CD4-positive, alpha-beta memory T cell (primary cell): ENCODE measurements around the gene CYSLTR2. TPM values are rescaled to one million over a fixed set of nuclear protein-coding genes. Genes with fewer than 3 reads are reported as not detected.
"Not testable (repeated sequence)": the region's sequence is repeated elsewhere in the genome, so short reads cannot be mapped to it uniquely, and the experiment has no call there.

Experiments used
- CTCF ChIA-PET: fragments of 350-600 bp; sonication (Branson Sonifier 250); formaldehyde crosslinking; loops from one replicate; lab custom pipeline; 2021; ENCODE audit warnings: inconsistent platforms; ENCODE audit not compliant: partially characterized antibody; lab: Charles Lee
- POLR2A ChIA-PET: fragments of 350-600 bp; sonication (Branson Sonifier 250); formaldehyde crosslinking; loops from one replicate; lab custom pipeline; 2021; ENCODE audit not compliant: partially characterized antibody; lab: Charles Lee
- DNase-seq, 5 donors: peaks; one replicate each; pipeline versions ENCODE4 v3.0.0 to v3.0.0-alpha.2; 2020 to 2022; ENCODE audit warnings: mixed read lengths in 1 of 5
- H3K27ac ChIP-seq: one replicate; pipeline ENCODE4 v1.7.0; 2013; ENCODE audit warnings: low read depth, low read length
- H3K27me3 ChIP-seq: 2 replicates; pipeline ENCODE4 v1.7.0; 2013; ENCODE audit warnings: mild to moderate bottlenecking, low read length, moderate library complexity; ENCODE audit not compliant: insufficient read depth
- H3K36me3 ChIP-seq: 2 replicates; pipeline ENCODE4 v1.7.0; 2013; ENCODE audit warnings: mild to moderate bottlenecking, low read length, moderate library complexity; ENCODE audit not compliant: insufficient read depth
- H3K4me1 ChIP-seq: 2 replicates; pipeline ENCODE4 v1.7.0; 2013; ENCODE audit warnings: mild to moderate bottlenecking, low read length, moderate library complexity; ENCODE audit not compliant: insufficient read depth
- H3K4me3 ChIP-seq, 2 donors: one replicate each; pipeline ENCODE4 v1.7.0; 2013; ENCODE audit warnings: low read length in 2 of 2, mild to moderate bottlenecking in 1 of 2
- H3K9me3 ChIP-seq, 2 donors: one replicate each; pipeline ENCODE4 v1.7.0; 2013; ENCODE audit warnings: low read length in 2 of 2, control low read depth in 1 of 2; ENCODE audit not compliant: control insufficient read depth in 1 of 2
- H3K27ac Mint-ChIP-seq, 7 donors: one replicate each; pipeline ENCODE4 v1.8.0; 2020 to 2021; ENCODE audit warnings: mixed read lengths in 7 of 7, mild to moderate bottlenecking in 6 of 7, inconsistent platforms in 3 of 7, moderate library complexity in 3 of 7
- H3K27me3 Mint-ChIP-seq, 2 donors: one replicate each; pipeline ENCODE4 v1.8.0; 2020 to 2021; ENCODE audit warnings: mixed read lengths in 2 of 2
- H3K36me3 Mint-ChIP-seq, 2 donors: one replicate each; pipeline ENCODE4 v1.8.0; 2020 to 2021; ENCODE audit warnings: mixed read lengths in 2 of 2, inconsistent platforms in 1 of 2, mild to moderate bottlenecking in 1 of 2
- H3K4me1 Mint-ChIP-seq, 4 donors: one replicate each; pipeline ENCODE4 v1.8.0; 2020 to 2021; ENCODE audit warnings: mixed read lengths in 4 of 4, mild to moderate bottlenecking in 1 of 4
- H3K4me3 Mint-ChIP-seq, 8 donors: one replicate each; pipeline ENCODE4 v1.8.0; 2020 to 2021; ENCODE audit warnings: mixed read lengths in 8 of 8, mild to moderate bottlenecking in 7 of 8, moderate library complexity in 6 of 8, inconsistent platforms in 3 of 8
- H3K9me3 Mint-ChIP-seq, 8 donors: one replicate each; pipeline ENCODE4 v1.8.0; 2020 to 2021; ENCODE audit warnings: mixed read lengths in 8 of 8, mild to moderate bottlenecking in 5 of 8, inconsistent platforms in 3 of 8, moderate library complexity in 1 of 8
- intact Hi-C: fragments of 100-400 bp; cut with micrococcal nuclease; formaldehyde crosslinking; loops from one replicate; pipeline ENCODE4 v1.15.1; 2023
- polyA plus RNA-seq, 2 donors: library from polyadenylated mRNA; unstranded; fragments of 300-500 nt; fragmentation: Illumina TruSeq; gene quantifications; one replicate each; pipeline ENCODE4 v1.2.3, GENCODE V29; 2021
- total RNA-seq, 2 experiments: library from RNA; stranded (reverse); gene quantifications; one replicate each; pipeline ENCODE4 v1.2.3, GENCODE V29; 2021

CYSLTR2 gene
- total and polyA plus RNA-seq, 4 experiments from 2014 or later, result 0.68 to 3.7 (median 3.3) TPM

GRCh38 chr13:48662226-48662625 lies 8.5 kb downstream of the CYSLTR2 start:
- Histone ChIP-seq H3K27me3 (no peaks in the 10 kb centered on the region), H3K36me3 (no peaks in the 10 kb centered on the region), H3K9me3 (peaks cover 0 to 3% of the 10 kb centered on the region in 2 donors), H3K27ac (no peak overlapping the region), H3K4me3 (no peak overlapping the region), H3K4me1 (peaks cover 13% of the 10 kb centered on the region)
- peaks cover 14 to 36% (median 24%) of the 10 kb centered on the region in 4 donors for H3K4me1 Mint-ChIP-seq
- CTCF ChIA-PET, result no interaction called here
- H3K36me3 Mint-ChIP-seq, result peaks cover 31 to 34% of the 10 kb centered on the region in 2 donors
- peak overlapping the region in 1 of 8 donors; percentile 12 for H3K4me3 Mint-ChIP-seq
- peak overlapping the region in 1 of 7 donors; percentile 17 for H3K27ac Mint-ChIP-seq
- H3K9me3 Mint-ChIP-seq, result peaks cover 5 to 46% (median 41%) of the 10 kb centered on the region in 8 donors
- POLR2A ChIA-PET, result no interaction called here
- no peak for DNase-seq
- H3K27me3 Mint-ChIP-seq, result no peaks in the 10 kb centered on the region
- intact Hi-C loops, result no loop called here

- Mint-ChIP-seq H3K4me3 (peak overlapping the region in 1 of 8 donors; percentile 24), H3K9me3 (peaks cover 13 to 90% (median 81%) of the 10 kb centered on the region in 8 donors), H3K36me3 (peaks cover 42 to 65% of the 10 kb centered on the region in 2 donors)
These were observed 13.4 kb downstream of the CYSLTR2 start for GRCh38 chr13:48667136-48667535.

GRCh38 chr13:48671421-48671820 lies 17.7 kb downstream of the CYSLTR2 start:
- peaks cover 29 to 48% of the 10 kb centered on the region in 2 donors for H3K36me3 Mint-ChIP-seq
- H3K27ac Mint-ChIP-seq, POLR2A ChIA-PET, H3K4me3 ChIP-seq, H3K27me3 Mint-ChIP-seq, DNase-seq, CTCF ChIA-PET, H3K9me3 ChIP-seq, H3K4me3 Mint-ChIP-seq, H3K36me3 ChIP-seq, intact Hi-C loops, H3K27me3 ChIP-seq, H3K27ac ChIP-seq: not testable (repeated sequence)
- peaks cover 5 to 66% (median 53%) of the 10 kb centered on the region in 8 donors for H3K9me3 Mint-ChIP-seq
- peaks cover 10 to 25% (median 12%) of the 10 kb centered on the region in 4 donors for H3K4me1 Mint-ChIP-seq
- H3K4me1 ChIP-seq, result peaks cover 12% of the 10 kb centered on the region

More at GRCh38 chr13:48667136-48667535, 13.4 kb downstream of the CYSLTR2 start:
- Histone ChIP-seq H3K9me3 (peaks cover 0 to 9% of the 10 kb centered on the region in 2 donors), H3K4me1 (peaks cover 12% of the 10 kb centered on the region), H3K36me3 (no peaks in the 10 kb centered on the region), H3K27ac (no peak overlapping the region), H3K4me3 (no peak overlapping the region), H3K27me3 (no peaks in the 10 kb centered on the region)
- ChIA-PET POLR2A (no interaction called here), CTCF (no interaction called here)
- no peak overlapping the region for H3K27ac Mint-ChIP-seq
- peaks cover 11 to 24% (median 12%) of the 10 kb centered on the region in 4 donors for H3K4me1 Mint-ChIP-seq
- no peak for DNase-seq
- intact Hi-C loops, result no loop called here
- H3K27me3 Mint-ChIP-seq, result no peaks in the 10 kb centered on the region

- intact Hi-C loops, result no loop called here
- ChIA-PET CTCF (no interaction called here), POLR2A (interaction anchor here (0.6 kb wide), 1 partner anchor 357 kb away, joined by 3 read pairs; no protein-coding TSS in a partner anchor)
- Histone ChIP-seq H3K9me3 (peaks cover 0 to 3% of the 10 kb centered on the region in 2 donors), H3K4me1 (peaks cover 10% of the 10 kb centered on the region), H3K36me3 (no peaks in the 10 kb centered on the region), H3K27me3 (no peaks in the 10 kb centered on the region), H3K27ac (no peak overlapping the region), H3K4me3 (no peak overlapping the region)
- peaks cover 0 to 32% (median 29%) of the 10 kb centered on the region in 8 donors for H3K9me3 Mint-ChIP-seq
- DNase-seq, result no peak
- peaks cover 19 to 39% (median 20%) of the 10 kb centered on the region in 4 donors for H3K4me1 Mint-ChIP-seq
- no peaks in the 10 kb centered on the region for H3K27me3 Mint-ChIP-seq
- no peak overlapping the region for H3K27ac Mint-ChIP-seq
- H3K36me3 Mint-ChIP-seq, result peaks cover 20 to 26% of the 10 kb centered on the region in 2 donors
- H3K4me3 Mint-ChIP-seq, result no peak overlapping the region
These were observed 21.5 kb downstream of the CYSLTR2 start for GRCh38 chr13:48675247-48675646.

GRCh38 chr13:48678316-48678715 lies 24.6 kb downstream of the CYSLTR2 start:
- H3K4me1 Mint-ChIP-seq, result peaks cover 15 to 33% (median 19%) of the 10 kb centered on the region in 4 donors
- no peak for DNase-seq
- H3K36me3 Mint-ChIP-seq, result peaks cover 3 to 4% of the 10 kb centered on the region in 2 donors
- peaks cover 0 to 8% (median 2%) of the 10 kb centered on the region in 8 donors for H3K9me3 Mint-ChIP-seq
- Histone ChIP-seq H3K9me3 (no peaks in the 10 kb centered on the region), H3K27me3 (no peaks in the 10 kb centered on the region), H3K4me3 (no peak overlapping the region), H3K36me3 (no peaks in the 10 kb centered on the region), H3K27ac (no peak overlapping the region), H3K4me1 (peaks cover 10% of the 10 kb centered on the region)
- H3K27me3 Mint-ChIP-seq, result no peaks in the 10 kb centered on the region
- H3K27ac Mint-ChIP-seq, result peak overlapping the region in 2 of 7 donors; percentile 71 to 77
- peak overlapping the region in 3 of 8 donors; percentile 10 to 31 (median 15) for H3K4me3 Mint-ChIP-seq
- intact Hi-C loops, result no loop called here
- ChIA-PET POLR2A (no interaction called here), CTCF (no interaction called here)

GRCh38 chr13:48679941-48680680 lies 26.4 kb downstream of the CYSLTR2 start:
- H3K27ac ChIP-seq, result no peak overlapping the region
- no peaks in the 10 kb centered on the region for H3K27me3 Mint-ChIP-seq
- H3K4me3 ChIP-seq, result no peak overlapping the region
- peaks cover 16 to 30% (median 19%) of the 10 kb centered on the region in 4 donors for H3K4me1 Mint-ChIP-seq
- intact Hi-C loops, result no loop called here
- ChIA-PET CTCF (no interaction called here), POLR2A (no interaction called here)
- no peaks in the 10 kb centered on the region for H3K27me3 ChIP-seq
- H3K9me3 Mint-ChIP-seq, result no peaks in the 10 kb centered on the region
- no peaks in the 10 kb centered on the region for H3K9me3 ChIP-seq
- no peak overlapping the region for H3K4me3 Mint-ChIP-seq
- no peaks in the 10 kb centered on the region for H3K36me3 ChIP-seq
- peak overlapping the region in 1 of 7 donors; percentile 69 for H3K27ac Mint-ChIP-seq
- peaks cover 10% of the 10 kb centered on the region for H3K4me1 ChIP-seq
- H3K36me3 Mint-ChIP-seq, result peaks cover 2 to 8% of the 10 kb centered on the region in 2 donors
- DNase-seq, result no peak

GRCh38 chr13:48680756-48681392 lies 27.1 kb downstream of the CYSLTR2 start:
- Histone ChIP-seq H3K36me3 (no peaks in the 10 kb centered on the region), H3K9me3 (no peaks in the 10 kb centered on the region), H3K4me1 (peaks cover 10% of the 10 kb centered on the region), H3K27me3 (no peaks in the 10 kb centered on the region), H3K4me3 (no peak overlapping the region), H3K27ac (no peak overlapping the region)
- H3K4me3 Mint-ChIP-seq, result no peak overlapping the region
- peaks cover 6 to 12% of the 10 kb centered on the region in 2 donors for H3K36me3 Mint-ChIP-seq
- H3K27ac Mint-ChIP-seq, result no peak overlapping the region
- H3K27me3 Mint-ChIP-seq, result no peaks in the 10 kb centered on the region
- peaks cover 16 to 30% (median 19%) of the 10 kb centered on the region in 4 donors for H3K4me1 Mint-ChIP-seq
- ChIA-PET POLR2A (no interaction called here), CTCF (interaction anchor here (0.7 kb wide), 1 partner anchor 156 kb away, joined by 4 read pairs; no protein-coding TSS in a partner anchor)
- no peaks in the 10 kb centered on the region for H3K9me3 Mint-ChIP-seq
- DNase-seq, result no peak
- intact Hi-C loops, result no loop called here
